Neural cell (in vitro differentiated cells): Measurements from ENCODE around the gene NIPA2. TPM values are rescaled to one million over a fixed set of nuclear protein-coding genes. Genes with fewer than 3 reads are reported as not detected.

Experiments used
- H2AFZ ChIP-seq: fragments of 200-600, 300-800 bp; sonication (generic), shearing (Covaris generic); 2 replicates; pipeline ENCODE4 v1.6.0; 2014; ENCODE audit warnings: low read depth, mild to moderate bottlenecking, antibody characterized with exemption, low read length, moderate library complexity
- H3F3A ChIP-seq: fragments of 200-600 bp; shearing (Covaris generic); 2 replicates; pipeline ENCODE4 v1.6.1; 2016; ENCODE audit warnings: mild to moderate bottlenecking, moderate library complexity, mixed read lengths, antibody characterized with exemption, low read length; ENCODE audit not compliant: insufficient read depth, poor library complexity, severe bottlenecking
- H3K27ac ChIP-seq: fragments of 200-600, 300-800 bp; sonication (generic), shearing (Covaris generic); 2 replicates; pipeline ENCODE4 v1.5.1; 2014; ENCODE audit warnings: mild to moderate bottlenecking, low read length, moderate library complexity
- H3K27me3 ChIP-seq: fragments of 300-800, 200-600 bp; sonication (generic), shearing (Covaris generic); 2 replicates; pipeline ENCODE4 v1.6.0; 2014; ENCODE audit warnings: mild to moderate bottlenecking, low read depth, low read length, moderate library complexity; ENCODE audit not compliant: insufficient read depth
- H3K36me3 ChIP-seq: fragments of 300-800, 200-600 bp; sonication (generic), shearing (Covaris generic); 2 replicates; pipeline ENCODE4 v1.5.1; 2014; ENCODE audit warnings: mild to moderate bottlenecking, antibody characterized with exemption, low read length, moderate library complexity; ENCODE audit not compliant: insufficient read depth
- H3K4me2 ChIP-seq: fragments of 300-800, 200-600 bp; sonication (generic), shearing (Covaris generic); 2 replicates; pipeline ENCODE4 v1.6.0; 2014; ENCODE audit warnings: mild to moderate bottlenecking, low read length
- H3K4me3 ChIP-seq: fragments of 300-800, 200-600 bp; sonication (generic), shearing (Covaris generic); 2 replicates; pipeline ENCODE4 v1.5.1; 2014; ENCODE audit warnings: mild to moderate bottlenecking, low read length, moderate library complexity
- H3K79me2 ChIP-seq: fragments of 200-600 bp; shearing (Covaris generic); replicated peaks from 2 replicates; pipeline ENCODE4 v1.6.0; 2014; ENCODE audit warnings: mild to moderate bottlenecking, low read length, moderate library complexity; ENCODE audit not compliant: insufficient read depth
- H3K9ac ChIP-seq: fragments of 300-800, 200-600 bp; sonication (generic), shearing (Covaris generic); 2 replicates; pipeline ENCODE4 v1.6.1; 2016; ENCODE audit warnings: mild to moderate bottlenecking, low read length, mixed read lengths
- H3K9me2 ChIP-seq: fragments of 200-600 bp; shearing (Covaris generic); 2 replicates; pipeline ENCODE4 v1.6.1; 2016; ENCODE audit warnings: mild to moderate bottlenecking, low read length, mixed read lengths; ENCODE audit not compliant: insufficient read depth
- H3K9me3 ChIP-seq: fragments of 200-600, 300-800 bp; sonication (generic), shearing (Covaris generic); 2 replicates; pipeline ENCODE4 v1.6.1; 2016; ENCODE audit warnings: mild to moderate bottlenecking, mixed run types, low read length, moderate library complexity, mixed read lengths
- H4K20me1 ChIP-seq: fragments of 200-600 bp; shearing (Covaris generic); 2 replicates; pipeline ENCODE4 v1.6.1; 2016; ENCODE audit warnings: mild to moderate bottlenecking, mixed run types; ENCODE audit not compliant: insufficient read depth
- EP300 ChIP-seq: fragments of 450-650 bp; conservative IDR thresholded peaks from 2 replicates; pipeline ENCODE4 v1.6.1; 2014; ENCODE audit warnings: antibody characterized with exemption, mild to moderate bottlenecking, moderate library complexity; ENCODE audit not compliant: poor library complexity, severe bottlenecking
- EZH2 ChIP-seq: fragments of 200-600, 300-800 bp; shearing (Covaris generic), sonication (generic); IDR thresholded peaks from 2 replicates; pipeline ENCODE4 v1.6.1; 2014; ENCODE audit warnings: antibody characterized with exemption, low read length, borderline replicate concordance, mild to moderate bottlenecking; ENCODE audit not compliant: insufficient read depth, poor library complexity, severe bottlenecking
- MXI1 ChIP-seq: fragments of 450-650 bp; conservative IDR thresholded peaks from 2 replicates; pipeline ENCODE4 v1.6.1; 2014; ENCODE audit warnings: antibody characterized with exemption, mild to moderate bottlenecking; ENCODE audit not compliant: poor library complexity, severe bottlenecking
- POLR2AphosphoS5 ChIP-seq: IDR thresholded peaks from 2 replicates; pipeline ENCODE4 v1.6.1; 2012
- RAD21 ChIP-seq: fragments of 450-650 bp; conservative IDR thresholded peaks from 2 replicates; pipeline ENCODE4 v1.6.1; 2014; ENCODE audit warnings: antibody characterized with exemption, mild to moderate bottlenecking, moderate library complexity
- SMC3 ChIP-seq: fragments of 450-650 bp; conservative IDR thresholded peaks from 2 replicates; pipeline ENCODE4 v1.6.1; 2014; ENCODE audit warnings: antibody characterized with exemption, mild to moderate bottlenecking, moderate library complexity; ENCODE audit not compliant: poor library complexity
- TAF1 ChIP-seq: IDR thresholded peaks from 2 replicates; pipeline ENCODE4 v1.6.1; 2012; ENCODE audit warnings: low read depth
- polyA plus RNA-seq: library from polyadenylated mRNA; depleted of rRNA; stranded (reverse); fragments of >200 nt; gene quantifications from 2 replicates; pipeline ENCODE4 v1.2.3, GENCODE V29; 2014
- TF ChIP-seq, protein P1 (sequence below): IDR thresholded peaks from 2 replicates; pipeline ENCODE4 v1.6.1; 2012; ENCODE audit warnings: borderline replicate concordance
- TF ChIP-seq, protein P2 (sequence below): fragments of 450-650 bp; IDR thresholded peaks from 2 replicates; pipeline ENCODE4 v1.5.1; 2014; ENCODE audit warnings: antibody characterized with exemption, mild to moderate bottlenecking, moderate library complexity; ENCODE audit not compliant: poor library complexity, severe bottlenecking

NIPA2 gene
- polyA plus RNA-seq, 1 donor from 2014 or later, result 52.6 TPM

DNA sequence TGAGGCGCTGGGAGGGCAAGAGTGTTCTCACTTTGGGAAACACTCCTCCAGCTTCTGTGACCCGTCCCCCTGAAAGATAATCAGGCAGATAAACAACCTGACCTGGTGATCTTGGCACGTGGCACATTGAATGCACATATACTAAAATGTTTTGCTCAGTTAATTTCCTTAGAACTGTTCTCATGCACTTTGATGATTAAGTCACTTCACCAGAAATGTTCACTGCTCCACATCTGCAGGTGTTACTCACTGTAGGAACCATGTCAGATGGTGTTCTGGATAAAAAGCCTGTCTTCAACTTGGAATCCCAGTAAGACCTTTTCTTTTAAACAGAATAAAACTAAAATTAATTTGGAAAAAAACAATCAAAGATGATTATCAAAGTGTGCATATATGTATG, 24.6 kb upstream of the NIPA2 start:
- Histone ChIP-seq H3K36me3 (no peaks in the 10 kb centered on the region), H3K27me3 (no peaks in the 10 kb centered on the region), H3K9me2 (no peaks in the 10 kb centered on the region), H3F3A (no peaks in the 10 kb centered on the region), H4K20me1 (no peaks in the 10 kb centered on the region), H3K79me2 (no peaks in the 10 kb centered on the region), H3K9me3 (no peaks in the 10 kb centered on the region), H2AFZ (no peak overlapping the region), H3K4me3 (no peak overlapping the region), H3K27ac (no peak overlapping the region), H3K9ac (no peak overlapping the region), H3K4me2 (no peak overlapping the region)
- TF ChIP-seq EP300 (no peak), TAF1 (no peak), MXI1 (no peak), POLR2AphosphoS5 (no peak), SMC3 (no peak), EZH2 (no peak), RAD21 (no peak)
- TF ChIP-seq, protein P1, sequence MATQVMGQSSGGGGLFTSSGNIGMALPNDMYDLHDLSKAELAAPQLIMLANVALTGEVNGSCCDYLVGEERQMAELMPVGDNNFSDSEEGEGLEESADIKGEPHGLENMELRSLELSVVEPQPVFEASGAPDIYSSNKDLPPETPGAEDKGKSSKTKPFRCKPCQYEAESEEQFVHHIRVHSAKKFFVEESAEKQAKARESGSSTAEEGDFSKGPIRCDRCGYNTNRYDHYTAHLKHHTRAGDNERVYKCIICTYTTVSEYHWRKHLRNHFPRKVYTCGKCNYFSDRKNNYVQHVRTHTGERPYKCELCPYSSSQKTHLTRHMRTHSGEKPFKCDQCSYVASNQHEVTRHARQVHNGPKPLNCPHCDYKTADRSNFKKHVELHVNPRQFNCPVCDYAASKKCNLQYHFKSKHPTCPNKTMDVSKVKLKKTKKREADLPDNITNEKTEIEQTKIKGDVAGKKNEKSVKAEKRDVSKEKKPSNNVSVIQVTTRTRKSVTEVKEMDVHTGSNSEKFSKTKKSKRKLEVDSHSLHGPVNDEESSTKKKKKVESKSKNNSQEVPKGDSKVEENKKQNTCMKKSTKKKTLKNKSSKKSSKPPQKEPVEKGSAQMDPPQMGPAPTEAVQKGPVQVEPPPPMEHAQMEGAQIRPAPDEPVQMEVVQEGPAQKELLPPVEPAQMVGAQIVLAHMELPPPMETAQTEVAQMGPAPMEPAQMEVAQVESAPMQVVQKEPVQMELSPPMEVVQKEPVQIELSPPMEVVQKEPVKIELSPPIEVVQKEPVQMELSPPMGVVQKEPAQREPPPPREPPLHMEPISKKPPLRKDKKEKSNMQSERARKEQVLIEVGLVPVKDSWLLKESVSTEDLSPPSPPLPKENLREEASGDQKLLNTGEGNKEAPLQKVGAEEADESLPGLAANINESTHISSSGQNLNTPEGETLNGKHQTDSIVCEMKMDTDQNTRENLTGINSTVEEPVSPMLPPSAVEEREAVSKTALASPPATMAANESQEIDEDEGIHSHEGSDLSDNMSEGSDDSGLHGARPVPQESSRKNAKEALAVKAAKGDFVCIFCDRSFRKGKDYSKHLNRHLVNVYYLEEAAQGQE, result no peak
- TF ChIP-seq, protein P2, sequence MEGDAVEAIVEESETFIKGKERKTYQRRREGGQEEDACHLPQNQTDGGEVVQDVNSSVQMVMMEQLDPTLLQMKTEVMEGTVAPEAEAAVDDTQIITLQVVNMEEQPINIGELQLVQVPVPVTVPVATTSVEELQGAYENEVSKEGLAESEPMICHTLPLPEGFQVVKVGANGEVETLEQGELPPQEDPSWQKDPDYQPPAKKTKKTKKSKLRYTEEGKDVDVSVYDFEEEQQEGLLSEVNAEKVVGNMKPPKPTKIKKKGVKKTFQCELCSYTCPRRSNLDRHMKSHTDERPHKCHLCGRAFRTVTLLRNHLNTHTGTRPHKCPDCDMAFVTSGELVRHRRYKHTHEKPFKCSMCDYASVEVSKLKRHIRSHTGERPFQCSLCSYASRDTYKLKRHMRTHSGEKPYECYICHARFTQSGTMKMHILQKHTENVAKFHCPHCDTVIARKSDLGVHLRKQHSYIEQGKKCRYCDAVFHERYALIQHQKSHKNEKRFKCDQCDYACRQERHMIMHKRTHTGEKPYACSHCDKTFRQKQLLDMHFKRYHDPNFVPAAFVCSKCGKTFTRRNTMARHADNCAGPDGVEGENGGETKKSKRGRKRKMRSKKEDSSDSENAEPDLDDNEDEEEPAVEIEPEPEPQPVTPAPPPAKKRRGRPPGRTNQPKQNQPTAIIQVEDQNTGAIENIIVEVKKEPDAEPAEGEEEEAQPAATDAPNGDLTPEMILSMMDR, result no peak

DNA sequence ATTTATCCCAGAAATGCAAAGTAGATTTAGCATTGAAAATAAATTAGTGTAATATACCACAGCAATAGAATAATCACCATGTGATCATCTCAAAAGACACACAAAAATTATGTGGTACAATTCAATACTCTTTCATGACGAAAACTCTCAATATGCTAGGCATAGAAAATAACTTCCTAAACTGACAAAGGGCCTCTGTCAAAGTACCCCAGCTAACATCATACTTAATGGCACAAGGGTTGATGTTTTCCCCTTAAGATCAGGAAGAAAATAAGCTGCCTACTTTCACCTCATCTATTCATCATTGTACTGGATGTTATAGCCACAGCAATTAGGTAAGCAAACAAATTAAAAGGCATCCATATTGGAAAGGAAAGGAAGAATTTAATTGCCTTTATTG, 22.7 kb upstream of the NIPA2 start:
- H3K9ac ChIP-seq, result no peak overlapping the region
- H3K27me3 ChIP-seq, result no peaks in the 10 kb centered on the region
- no peak overlapping the region for H3K4me2 ChIP-seq
- no peak overlapping the region for H3K4me3 ChIP-seq
- no peaks in the 10 kb centered on the region for H3K9me2 ChIP-seq
- no peaks in the 10 kb centered on the region for H3K79me2 ChIP-seq
- no peak for TF ChIP-seq POLR2AphosphoS5
- no peak for TF ChIP-seq EZH2
- TF ChIP-seq EP300, result no peak
- TF ChIP-seq SMC3, result no peak
- TF ChIP-seq, protein P2, result no peak
- no peak for TF ChIP-seq RAD21
- TF ChIP-seq TAF1, result no peak
- TF ChIP-seq MXI1, result no peak
- TF ChIP-seq, protein P1, result no peak
- H3F3A ChIP-seq, result no peaks in the 10 kb centered on the region
- H3K36me3 ChIP-seq, result no peaks in the 10 kb centered on the region
- H2AFZ ChIP-seq, result no peak overlapping the region
- no peaks in the 10 kb centered on the region for H4K20me1 ChIP-seq
- H3K9me3 ChIP-seq, result no peaks in the 10 kb centered on the region
- no peak overlapping the region for H3K27ac ChIP-seq
